Islet precursor cell (in vitro differentiated cells): ENCODE measurements around the gene CROCC.
A peak's percentile ranks its signal among the peaks of the same experiment; 100 is the strongest.

Experiments used
- DNase-seq: peaks from one replicate; pipeline ENCODE4 v3.0.0-alpha.2; 2018

Gene CROCC

DNA sequence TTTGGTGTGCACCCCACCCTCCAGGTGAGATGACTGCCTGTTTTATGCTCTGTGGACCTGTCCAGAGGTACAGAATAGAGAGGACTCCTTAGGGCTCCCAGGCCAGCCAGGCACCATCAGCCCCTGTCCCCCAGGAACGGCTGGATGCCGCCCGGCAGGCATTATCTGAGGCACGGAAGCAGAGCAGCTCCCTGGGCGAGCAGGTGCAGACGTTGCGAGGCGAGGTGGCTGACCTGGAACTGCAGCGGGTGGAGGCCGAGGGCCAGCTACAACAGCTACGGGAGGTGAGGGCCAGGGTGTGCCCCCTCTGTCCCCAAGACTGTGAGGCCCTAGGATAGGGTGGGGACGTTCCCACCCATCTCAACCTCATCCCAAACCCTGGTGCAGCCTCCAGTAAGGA lies 47.9 kb downstream of the CROCC start:
- no peak for DNase-seq

DNA sequence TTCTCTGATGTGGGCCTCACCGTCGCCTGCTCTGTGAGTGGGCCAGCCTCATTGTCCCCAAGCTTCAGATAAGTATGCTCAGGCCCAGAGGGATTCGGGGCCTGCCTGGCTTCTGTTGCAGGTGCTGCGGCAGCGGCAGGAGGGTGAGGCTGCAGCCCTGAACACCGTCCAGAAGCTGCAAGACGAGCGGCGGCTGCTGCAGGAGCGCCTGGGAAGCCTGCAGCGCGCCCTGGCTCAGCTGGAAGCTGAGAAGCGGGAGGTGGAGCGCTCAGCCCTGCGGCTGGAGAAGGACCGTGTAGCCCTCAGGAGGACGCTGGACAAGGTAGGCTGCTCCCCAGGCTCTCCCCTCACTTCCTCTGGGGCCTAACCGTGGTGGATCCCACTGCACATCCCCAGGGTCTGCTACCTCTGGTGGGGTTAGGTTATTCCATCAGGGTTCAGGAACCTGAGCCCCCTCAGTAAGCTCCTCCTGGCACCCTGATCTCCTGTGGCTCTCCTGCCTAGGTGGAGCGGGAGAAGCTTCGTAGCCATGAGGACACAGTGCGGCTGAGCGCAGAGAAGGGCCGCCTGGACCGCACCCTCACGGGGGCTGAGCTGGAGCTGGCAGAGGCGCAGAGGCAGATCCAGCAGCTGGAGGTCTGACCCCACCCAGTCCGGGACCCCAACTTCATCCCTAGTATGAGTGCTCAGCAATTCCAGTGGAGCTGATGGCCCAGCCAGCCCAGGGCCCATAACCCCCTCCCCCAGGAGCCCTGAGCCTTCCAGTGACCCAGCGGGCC lies 48.6 kb downstream of the CROCC start:
- DNase-seq, result no peak

DNA sequence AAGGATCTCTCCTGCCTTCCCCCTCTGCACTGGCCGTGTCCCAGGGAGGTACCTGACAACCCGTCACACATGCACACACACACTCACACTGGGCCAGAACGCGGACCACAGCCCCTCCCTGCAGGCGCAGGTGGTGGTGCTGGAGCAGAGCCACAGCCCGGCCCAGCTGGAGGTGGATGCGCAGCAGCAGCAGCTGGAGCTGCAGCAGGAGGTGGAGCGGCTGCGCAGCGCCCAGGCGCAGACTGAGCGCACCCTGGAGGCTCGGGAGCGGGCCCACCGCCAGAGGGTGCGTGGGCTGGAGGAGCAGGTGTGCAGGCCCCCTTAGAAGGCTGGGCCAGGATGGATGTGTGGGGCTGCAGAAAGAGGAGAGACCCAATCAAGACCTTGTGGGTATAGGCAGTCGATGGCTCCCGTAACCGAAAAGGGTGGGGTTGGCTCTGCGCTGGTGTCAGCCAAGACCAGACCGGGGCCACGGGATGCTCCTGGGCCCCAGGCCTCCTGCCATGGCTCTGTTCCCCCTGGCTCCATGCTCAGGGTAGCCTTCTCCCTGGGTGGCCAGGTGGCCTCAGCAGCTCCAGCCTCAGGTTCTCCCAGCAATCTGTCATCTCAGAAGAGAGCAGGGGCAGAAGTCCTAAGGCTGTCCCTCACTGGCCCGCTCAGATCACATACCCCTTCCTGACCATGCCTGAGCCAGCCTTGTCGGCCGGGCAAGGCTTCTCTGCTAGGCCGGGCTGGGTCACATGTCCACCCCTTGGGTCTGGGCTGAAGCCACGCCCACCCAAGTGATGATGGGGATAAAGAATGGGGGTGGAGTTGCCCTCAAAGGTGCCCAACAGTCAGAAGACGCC lies 49.8 kb downstream of the CROCC start:
- peak; percentile 65 for DNase-seq

- no peak for DNase-seq
Observed at GRCh38 chr1:16972189-16972895, 50.6 kb downstream of the CROCC start.

DNA sequence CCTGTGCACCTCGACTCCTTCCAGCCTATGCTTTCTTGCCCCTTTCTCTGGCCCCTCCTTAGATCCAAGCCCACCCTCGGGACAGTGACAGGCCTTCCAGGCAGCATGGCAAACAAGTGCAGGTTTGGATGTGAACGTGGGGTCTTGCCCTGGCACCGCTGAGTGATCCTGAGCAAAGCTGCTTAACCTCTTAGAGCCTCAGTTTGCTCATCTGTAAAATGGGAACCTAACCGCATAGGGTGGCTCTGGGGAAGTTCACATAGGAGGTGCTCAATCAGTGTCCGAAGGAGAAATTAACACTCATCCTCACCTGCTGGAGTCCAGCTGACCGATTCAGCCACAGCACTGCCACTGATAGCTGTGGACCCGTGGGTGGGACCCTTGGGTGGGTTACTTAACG lies 51.5 kb downstream of the CROCC start:
- DNase-seq, result no peak

- no peak for DNase-seq
Observed at GRCh38 chr1:16975211-16975610, 53.5 kb downstream of the CROCC start.

- DNase-seq, result no peak
Observed at GRCh38 chr1:16975838-16976237, 54.1 kb downstream of the CROCC start.

DNA sequence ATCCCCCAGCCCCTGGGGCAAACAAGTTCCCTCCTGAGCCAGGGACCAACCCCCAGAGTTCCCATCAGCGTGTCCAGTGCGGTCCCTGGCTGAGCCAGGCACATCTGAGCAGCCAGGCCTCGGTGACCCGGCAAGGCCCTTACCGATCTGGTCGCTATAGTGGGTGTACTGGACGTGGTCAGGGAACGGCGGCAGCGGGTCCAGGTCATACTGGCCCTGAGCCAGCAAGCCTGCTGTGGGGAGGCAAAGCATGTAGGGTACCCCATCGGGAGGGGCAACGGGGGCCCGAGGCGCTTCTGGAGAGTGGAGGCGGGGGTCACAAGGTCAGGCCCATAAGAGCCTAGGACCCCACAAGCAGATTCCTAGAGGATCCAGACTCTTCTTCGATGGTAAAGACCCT lies 55.2 kb downstream of the CROCC start:
- DNase-seq, result no peak

DNA sequence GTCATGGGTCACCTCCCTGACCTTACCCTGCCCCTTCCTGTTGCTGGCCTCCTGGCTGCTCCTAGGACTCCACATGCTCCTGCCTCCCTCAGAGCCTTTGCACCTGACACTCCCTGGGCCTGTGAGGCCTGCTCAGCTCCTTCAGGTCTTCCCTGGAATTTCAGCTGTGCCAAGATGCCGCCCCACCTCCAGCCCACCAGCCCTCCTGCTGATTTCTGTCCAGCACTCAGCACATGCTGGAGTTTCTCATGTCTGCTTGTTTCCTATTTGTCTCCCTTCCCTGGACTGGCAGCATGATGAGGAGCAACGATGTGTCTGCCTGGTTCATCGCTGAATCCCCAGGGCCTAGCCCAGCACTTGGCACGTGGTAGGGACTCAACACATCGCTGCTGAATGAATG lies 55.6 kb downstream of the CROCC start:
- no peak for DNase-seq

- DNase-seq, result no peak
Observed at GRCh38 chr1:16978139-16978538, 56.4 kb downstream of the CROCC start.

DNA sequence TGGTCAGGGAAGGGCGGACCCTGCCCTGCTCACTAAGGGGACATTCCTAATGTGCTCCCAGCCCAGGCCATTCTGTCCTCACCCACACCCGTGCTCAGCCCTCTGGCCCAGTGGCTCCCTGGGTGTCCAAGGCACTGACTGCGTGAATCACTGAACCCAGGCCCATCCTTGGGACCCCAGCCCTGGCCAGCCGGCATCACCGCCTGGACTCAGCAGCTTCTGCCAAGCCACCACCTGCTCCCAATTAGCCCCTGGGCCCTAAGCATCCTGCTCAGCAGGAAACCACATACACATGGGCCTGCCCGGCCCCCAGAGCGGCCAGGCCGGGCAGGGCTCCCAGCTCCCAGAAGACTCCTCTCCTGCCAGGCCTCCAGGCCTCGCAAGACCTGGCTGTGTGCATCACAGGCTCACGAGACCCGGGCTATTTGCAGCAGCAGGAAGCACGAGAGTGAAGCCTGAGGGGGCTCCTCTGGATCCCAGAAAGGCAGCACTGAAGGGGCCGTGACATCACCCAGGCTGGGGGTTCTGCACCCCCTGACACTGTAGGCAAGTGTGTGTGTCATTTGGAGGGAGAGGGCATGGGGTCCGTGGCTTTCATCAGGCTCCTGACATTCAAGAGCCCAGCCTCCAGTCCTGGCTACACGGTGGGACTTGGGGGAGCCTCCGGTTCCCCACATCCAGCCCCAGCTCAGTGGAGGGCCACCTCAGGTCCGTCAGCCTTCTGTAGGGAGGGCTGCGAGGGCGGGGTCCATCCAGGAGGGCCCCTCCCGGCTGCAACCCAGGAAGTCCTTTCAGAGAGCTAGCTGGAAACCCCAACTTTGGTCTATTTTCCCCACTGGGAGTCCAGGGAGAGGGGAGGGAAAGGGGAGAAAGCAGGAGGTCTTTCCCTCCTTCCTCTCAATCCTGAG lies 57.1 kb downstream of the CROCC start:
- peak; percentile 75 for DNase-seq

DNA sequence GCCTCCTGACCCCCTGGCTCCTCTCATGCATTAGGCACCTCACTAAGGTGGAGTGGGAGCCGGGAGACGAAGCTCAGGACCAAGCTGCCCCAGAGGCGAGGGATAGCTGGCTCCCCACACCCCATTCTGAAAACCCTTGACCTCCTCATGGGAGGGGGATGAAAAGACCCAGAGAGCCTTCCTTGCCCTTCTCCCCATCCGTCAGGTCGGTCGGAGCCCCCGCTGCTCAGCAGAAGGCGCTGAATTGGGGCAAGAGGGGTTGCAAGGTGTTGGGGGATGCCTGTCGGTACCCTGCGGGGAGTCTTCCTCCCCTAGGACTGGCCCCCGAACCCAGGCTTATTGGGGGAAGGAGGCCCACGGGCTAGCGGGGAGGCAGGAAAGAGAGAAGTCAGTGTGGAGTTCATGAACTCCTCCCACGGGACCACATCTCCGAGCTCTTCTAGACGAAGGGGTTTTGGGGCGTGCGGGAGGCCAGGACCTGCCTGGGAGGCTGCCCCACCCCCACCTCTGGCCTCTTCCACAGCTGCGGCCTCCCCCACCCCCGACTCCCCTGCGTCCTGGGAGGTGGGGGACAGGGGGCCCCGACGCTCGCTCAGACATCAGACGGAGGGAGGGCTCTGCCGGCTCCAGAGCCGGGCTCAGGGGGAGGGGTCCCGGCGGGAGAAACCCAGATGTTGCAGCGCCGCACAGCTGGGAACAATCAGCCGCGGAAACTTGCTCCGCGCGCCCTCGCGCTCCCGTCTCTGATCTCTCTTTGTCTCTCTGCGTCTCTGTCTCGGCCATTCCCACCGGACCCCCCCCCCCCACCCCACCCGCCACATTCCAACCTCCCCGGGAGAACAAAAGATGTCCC lies 58.0 kb downstream of the CROCC start:
- peak; percentile 65 for DNase-seq

GRCh38 chr1:16980473-16981268 lies 58.9 kb downstream of the CROCC start, which contains the start of gene MFAP2:
TSS of gene MFAP2 (minus strand) at chr1:16980620. CDS start at chr1:16978273, 2,347 bp downstream.
- peak; percentile 70 for DNase-seq

GRCh38 chr1:16981269-16981849 lies 59.6 kb downstream of the CROCC start:
- peak; percentile 69 for DNase-seq

DNA sequence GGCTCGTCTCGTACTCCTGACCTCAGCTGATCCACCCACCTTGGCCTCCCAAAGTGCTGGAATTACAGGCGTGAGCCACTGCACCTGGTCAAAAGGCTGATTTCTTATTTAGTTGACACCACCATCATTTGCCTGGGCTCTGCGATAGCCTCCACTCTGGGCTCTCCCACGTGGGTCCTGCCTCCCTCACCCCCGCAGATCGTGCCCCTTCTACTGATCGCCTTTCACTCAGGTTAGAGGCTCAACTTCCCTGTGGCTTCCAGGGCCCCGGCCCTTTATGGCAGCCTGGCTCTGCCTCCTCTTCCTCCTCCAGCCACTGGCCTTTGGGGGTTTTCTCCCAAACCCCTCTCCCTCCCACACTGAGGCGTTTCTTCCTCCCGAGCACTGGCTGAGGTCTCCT lies 61.2 kb downstream of the CROCC start:
- no peak for DNase-seq

DNA sequence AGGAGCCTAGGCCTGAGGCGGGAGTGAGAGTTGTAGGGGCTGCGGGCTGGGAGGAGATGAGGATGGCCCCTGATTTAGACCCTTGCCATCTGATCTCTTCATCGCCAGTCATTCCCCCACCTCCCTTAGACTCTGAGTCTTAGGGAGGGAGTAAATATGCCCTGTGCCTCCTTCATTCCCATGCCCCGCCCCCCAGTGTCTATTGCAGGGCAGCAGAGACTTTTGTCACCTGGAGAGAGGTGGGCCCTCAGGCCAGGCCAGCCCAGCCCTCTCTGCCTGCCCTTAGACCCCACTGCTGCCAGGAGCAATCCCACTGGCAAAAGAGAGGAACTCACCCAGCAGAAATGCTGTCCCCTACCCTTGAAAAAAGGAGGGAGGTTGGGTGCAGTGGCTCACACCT lies 61.9 kb downstream of the CROCC start:
- no peak for DNase-seq

DNA sequence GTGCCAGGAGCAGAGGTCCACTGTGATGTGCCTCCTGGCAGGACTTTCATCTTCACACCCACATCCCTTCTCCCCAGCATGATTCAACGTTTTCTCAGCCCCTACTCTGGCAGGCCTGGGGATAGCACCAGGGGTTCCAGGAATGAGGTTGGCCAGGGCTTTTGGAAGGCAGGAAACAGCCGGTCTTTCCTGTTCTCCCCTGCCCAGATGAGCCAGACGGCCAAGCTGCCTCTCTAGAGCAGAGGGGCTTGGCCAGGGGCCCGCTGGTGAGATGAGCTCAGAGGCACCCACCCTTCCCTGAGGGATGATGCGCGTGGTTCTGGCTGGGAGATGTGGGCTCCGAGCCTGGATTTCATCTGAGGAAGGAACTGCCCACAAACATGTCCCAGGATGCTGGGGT lies 63.0 kb downstream of the CROCC start:
- peak; percentile 94 for DNase-seq

GRCh38 chr1:16986113-16986512 lies 64.4 kb downstream of the CROCC start:
- no peak for DNase-seq

GRCh38 chr1:16986560-16986959 lies 64.8 kb downstream of the CROCC start:
- DNase-seq, result no peak

DNA sequence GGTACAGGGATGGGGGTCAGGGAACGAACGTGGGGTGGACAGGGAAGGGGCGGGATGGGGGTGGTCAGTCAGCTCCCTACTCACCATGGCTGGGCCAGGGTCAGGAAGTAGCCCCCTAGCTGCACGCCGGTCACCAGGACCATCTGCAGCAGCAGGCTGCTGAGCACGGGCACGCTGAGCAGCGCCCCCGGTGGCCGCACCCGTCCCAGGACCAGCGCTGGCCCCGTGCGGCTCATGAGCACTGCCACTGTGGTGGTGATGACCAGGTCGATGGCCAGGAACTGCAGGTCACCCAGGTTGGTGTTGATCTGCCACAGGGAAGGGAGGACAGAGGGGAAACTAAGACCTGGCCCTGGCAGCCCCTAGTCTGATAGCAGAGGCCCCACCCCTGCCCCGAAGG lies 65.2 kb downstream of the CROCC start:
- DNase-seq, result peak; percentile 75
